Medulla oblongata (tissue), 1 donor: ENCODE results near the gene CALD1.
A peak's percentile ranks its signal among the peaks of the same experiment; 100 is the strongest.
"Not testable (repeated sequence)": the region's sequence is repeated elsewhere in the genome, so short reads cannot be mapped to it uniquely, and the experiment has no call there.

ENCODE experiments used
- DNase-seq: peaks from one replicate; pipeline ENCODE4 v3.0.0-alpha.2; 2015; ENCODE audit errors: extremely low spot score

Gene CALD1

GRCh38 chr7:134949171-134949570 lies 169.7 kb downstream of the CALD1 start:
- DNase-seq, result no peak

DNA sequence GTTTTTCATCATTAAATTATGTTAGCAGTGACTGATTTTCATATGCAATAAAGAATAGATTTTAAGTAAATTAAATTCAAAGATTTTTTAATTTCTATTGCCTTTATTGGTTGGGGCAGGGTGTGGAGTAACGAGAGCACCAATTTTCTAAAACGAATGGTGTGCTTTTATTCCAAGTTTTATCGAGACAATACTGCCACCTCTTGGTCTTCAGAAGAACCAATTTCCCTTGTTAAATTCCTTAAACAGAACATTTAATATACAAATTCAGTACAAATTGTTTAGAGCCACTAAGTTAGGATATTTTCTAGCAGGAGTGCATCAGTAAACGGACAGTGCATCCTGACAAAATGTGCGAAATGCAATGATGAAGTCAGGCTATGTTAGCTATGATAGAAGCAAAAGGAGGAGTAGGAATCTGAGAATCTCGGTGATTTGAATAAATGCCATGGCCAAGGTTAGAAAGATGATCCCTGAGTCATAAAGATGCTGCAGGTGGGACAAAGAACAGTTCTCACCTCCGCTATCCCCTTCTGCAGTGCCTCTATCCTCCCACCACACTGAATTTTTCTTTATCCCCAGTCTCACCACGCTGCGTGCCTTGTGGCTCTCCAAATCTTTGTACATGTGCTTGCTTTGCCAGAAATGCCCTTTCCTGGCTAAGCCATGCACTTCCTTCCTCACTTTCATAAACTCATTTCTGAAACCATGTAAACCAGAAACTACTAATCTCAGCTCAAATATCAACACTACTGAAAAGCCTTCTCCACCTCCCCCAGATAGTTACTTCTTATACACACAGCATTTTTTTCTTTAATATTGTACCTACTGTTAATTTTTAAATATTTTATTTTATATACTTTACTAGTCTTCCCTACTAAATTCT lies 175.0 kb downstream of the CALD1 start:
- peak; percentile 61 for DNase-seq

- no peak for DNase-seq
Observed at GRCh38 chr7:134957005-134957404, 177.6 kb downstream of the CALD1 start.

- no peak for DNase-seq
Observed at GRCh38 chr7:134959810-134960209, 180.4 kb downstream of the CALD1 start.

- DNase-seq, result no peak
Observed at GRCh38 chr7:134962270-134962780, 182.9 kb downstream of the CALD1 start.

DNA sequence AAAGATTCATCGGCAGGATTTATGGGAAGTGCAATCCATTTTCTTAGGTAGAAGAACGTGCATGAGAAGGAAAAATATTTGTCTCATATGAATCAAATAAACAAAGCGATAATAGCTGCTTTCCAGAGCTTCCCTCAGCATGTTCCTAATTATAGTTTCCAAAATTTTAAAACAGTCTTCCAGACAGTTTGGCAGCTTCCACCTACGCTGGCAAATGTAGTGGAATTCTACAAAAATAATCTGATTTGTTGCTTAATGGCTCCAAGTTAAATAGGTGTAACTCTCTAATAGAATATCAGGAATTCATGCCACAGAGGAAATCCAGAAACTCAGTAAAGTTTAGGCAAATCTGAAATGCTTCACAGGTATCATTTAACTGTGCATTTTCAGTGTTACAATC lies 183.6 kb downstream of the CALD1 start:
- no peak for DNase-seq

DNA sequence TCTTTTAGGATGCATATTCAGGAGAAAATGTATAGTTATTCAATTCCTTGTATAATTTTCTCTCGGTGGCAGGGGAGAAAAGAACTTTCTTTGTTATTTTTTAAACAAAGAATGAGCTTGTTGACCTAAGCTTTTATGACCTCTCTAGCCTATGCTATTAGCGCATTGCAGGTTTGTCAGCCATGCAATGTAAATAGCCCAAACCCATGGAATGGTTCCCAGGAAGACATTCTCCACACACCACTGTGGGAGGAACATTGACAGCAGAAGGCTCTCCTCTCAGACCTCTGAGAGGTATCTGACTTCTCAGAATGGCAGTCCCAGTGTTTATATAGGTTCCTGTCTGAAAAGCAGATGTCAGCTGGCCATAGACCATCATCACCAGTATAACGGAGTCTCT lies 187.3 kb downstream of the CALD1 start:
- no peak for DNase-seq

- no peak for DNase-seq
Observed at GRCh38 chr7:134968110-134968509, 188.7 kb downstream of the CALD1 start.

DNA sequence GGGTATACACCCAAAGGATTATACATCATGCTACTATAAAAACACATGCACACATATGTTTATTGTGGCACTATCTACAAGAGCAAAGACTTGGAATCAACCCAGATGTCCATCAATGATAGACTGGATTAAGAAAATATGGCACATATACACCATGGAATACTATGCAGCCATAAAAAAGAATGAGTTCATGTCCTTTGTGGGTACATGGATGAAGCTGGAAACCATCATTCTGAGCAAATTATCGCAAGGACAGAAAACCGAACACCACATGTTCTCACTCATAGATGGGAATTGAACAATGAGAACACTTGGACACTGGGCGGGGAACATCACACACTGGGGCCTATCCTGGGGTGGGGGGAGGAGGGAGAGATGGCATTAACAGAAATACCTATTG lies 202.2 kb downstream of the CALD1 start:
- DNase-seq, result not testable (repeated sequence)

DNA sequence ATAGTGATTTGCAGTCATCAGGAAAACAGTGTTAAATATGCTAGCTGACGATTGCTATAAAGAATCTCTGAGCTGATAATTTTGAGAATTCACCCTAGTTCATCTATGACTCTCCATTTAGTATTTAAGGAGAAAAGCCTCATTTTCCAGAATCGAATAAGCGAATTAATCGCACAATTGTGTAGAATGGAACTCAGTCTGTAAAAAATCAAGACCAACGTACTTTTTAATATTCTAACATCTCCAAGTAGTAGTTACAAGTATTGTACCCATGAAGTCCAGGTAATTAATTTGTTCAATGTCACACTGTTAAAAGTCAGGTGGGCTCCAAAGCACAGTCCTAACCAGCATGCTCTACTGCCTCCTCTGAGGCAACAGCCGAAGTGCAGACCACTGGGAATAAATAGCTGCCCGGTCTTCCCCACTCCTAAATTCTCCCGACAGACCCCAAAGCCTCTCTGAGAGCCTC lies 206.5 kb downstream of the CALD1 start:
- no peak for DNase-seq

DNA sequence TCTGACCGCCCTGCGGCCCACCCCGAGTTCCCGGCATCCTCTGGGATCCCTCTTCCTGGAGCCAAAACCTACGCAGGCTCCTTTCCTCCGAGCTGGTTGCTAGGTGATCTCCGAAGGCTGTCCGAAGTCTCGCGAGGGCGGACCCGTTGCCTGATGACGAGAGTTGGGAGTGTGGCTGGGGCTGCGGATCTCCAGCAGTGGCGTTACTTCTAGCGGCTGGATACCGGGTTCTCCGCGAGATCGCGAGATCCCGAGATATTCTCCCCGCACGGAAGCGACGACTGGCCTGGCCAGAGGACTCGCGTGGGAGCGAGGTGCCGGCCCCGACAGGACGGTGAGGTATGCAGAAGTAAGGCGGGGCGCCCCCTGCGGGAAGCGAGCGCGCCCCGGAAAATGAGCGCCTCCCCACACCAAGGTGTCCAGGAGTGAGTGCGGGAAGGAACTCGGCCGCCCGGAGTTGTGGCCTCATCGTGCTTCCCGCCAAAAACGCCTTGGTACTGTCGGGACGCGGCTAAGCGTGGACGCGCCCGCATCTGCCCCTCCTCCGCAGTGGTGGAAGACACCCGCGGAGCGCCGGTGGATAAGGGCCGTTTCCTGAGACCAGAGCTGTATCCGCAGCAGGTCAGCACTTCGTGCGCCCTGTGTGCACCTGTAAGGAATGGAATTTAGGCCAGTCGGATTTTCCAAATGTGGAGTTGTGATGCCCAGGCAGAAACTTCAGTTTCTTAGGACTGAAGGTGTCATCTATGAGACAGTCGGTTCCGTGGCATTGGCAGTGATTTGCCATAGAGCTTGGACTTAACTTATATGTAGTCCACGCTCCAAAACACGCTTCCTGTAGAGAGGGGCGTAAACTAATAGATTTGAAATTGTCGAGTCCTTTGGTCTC lies 207.2 kb downstream of the CALD1 start, which contains the start of gene AGBL3:
TSS of gene AGBL3 (plus strand) at position 146 of the 889 bp plus-strand sequence. CDS start 1,426 bp downstream, outside the sequence.
- DNase-seq, result peak; percentile 96

DNA sequence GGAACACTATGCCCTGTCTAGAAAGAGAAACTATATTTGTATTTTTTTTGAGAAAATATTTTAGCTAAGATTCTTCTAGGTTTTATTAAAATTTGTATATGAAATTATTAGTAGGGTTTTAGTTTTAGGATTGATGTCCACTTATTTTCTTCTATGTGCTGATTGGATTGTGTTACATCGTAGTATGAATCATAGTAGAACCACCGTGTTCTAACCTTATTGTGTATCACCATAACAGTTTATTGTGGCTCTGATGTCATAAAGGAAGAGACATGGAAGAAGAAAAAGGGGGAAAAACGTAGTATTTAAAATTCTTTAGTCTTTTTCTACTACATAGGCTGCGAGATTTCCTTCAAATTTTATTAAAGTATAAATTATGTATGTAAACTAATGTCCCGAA lies 208.7 kb downstream of the CALD1 start:
- no peak for DNase-seq

- no peak for DNase-seq
Observed at GRCh38 chr7:134991469-134992339, 212.3 kb downstream of the CALD1 start.

GRCh38 chr7:134992626-134993179 lies 213.3 kb downstream of the CALD1 start:
- no peak for DNase-seq

GRCh38 chr7:134993877-134994456 lies 214.5 kb downstream of the CALD1 start:
- DNase-seq, result no peak

GRCh38 chr7:134995239-134996096 lies 216.0 kb downstream of the CALD1 start:
- no peak for DNase-seq

DNA sequence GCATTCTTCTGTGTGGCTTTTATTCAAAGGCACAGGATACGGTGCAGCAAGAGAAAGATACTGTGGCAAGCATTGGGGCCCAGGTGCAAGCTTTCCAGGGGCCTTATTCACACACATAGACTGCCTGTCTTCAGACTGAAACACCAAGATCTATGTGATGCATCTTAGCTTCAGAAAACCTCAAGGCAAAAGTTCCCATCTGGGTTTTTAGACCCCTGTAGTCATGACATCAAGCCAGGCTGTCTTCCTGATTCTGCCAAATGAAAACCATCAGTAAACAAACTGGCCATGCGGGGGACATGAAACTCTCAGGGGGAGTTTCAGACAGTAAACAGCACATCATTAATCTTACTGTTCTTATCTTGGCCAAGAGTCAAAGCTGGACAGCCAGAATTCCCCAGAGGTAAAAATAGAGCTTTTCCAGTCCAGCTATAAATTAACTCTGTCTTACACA lies 216.7 kb downstream of the CALD1 start:
- no peak for DNase-seq

DNA sequence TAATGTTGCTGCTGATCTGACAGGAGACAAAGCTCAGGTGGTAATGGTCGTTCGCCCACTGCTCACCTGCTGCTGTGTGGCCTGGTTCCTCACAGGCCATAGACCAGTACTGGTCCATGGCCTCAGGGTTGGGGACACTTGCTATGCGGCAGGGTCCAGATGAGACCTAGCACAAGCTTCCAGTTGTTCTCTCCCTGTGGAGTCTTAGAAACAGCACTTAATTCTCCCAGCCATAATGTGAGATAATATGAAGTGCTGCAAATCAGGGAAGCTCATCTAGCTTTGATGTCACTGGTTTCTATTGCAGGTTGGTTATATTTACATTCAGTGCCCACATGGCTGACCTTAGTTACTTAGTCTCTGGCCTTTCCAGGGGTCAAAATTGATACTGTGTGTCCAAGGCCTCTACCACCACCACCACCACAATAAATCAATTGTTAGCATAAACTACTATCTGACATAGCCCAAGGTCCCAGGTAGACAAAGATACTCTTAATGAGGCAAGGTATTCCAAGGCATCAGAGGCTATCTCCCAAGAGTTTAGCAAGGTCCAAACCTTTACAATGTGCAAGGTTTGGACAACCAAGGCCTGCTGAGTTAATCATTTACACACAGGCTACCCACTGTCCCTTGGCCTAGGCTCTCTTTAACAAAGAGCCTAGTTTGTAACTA lies 217.9 kb downstream of the CALD1 start:
- no peak for DNase-seq

GRCh38 chr7:134999136-134999535 lies 219.7 kb downstream of the CALD1 start:
- DNase-seq, result no peak
